ENCODE measurements around the gene BCR. TPM values are rescaled to one million over a fixed set of nuclear protein-coding genes. Genes with fewer than 3 reads are reported as not detected.

Gene BCR
- total and polyA plus RNA-seq, 2 of the 4 experiments (the other 2 are of a cell fraction) = 28.9 to 44.6 TPM

DNA sequence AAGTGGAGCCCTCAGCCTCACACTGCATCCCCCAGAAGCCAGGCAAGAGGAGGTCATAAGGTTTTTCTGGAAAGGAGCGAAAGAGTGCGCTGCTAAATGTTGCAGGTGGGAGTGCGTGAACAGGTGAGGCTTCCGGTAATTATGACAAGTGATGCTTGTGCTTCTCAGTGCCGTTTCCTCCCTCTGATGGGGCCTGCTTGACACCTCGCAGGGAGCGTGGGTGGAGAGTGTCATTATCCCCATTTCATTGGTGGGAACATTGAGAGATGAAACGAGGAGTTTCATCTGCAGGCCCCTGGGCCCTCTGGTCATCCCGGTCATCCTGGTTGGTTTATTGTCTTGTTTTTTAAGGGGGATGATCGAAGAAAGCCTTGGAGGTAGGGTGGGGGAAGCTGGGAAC, 57.5 kb downstream of the BCR start:
- H2AFZ ChIP-seq (replicated peaks; ENCODE audit: low read length, poor library complexity) = no peak overlapping the region
- H3K27ac ChIP-seq (ENCODE audit: insufficient read depth, low read length) = no peak overlapping the region
- H4K8ac ChIP-seq (ENCODE audit: low read depth in 2 of 2, low read length in 2 of 2) = no peak overlapping the region
- no peak overlapping the region for H3K4me2 ChIP-seq (ENCODE audit: low read depth, low read length)
- H3K79me1 ChIP-seq (ENCODE audit: low read depth in 1 of 2, low read length in 2 of 2) = peaks cover 37 to 87% of the 10 kb centered on the region in 2 experiments
- H3K56ac ChIP-seq (ENCODE audit: extremely low read depth, insufficient read depth, low read length) = no peak overlapping the region
- DNase-seq (no peak), ATAC-seq (ENCODE audit: low read depth) (no peak)
- H2BK15ac ChIP-seq (ENCODE audit: low read depth, low read length) = no peak overlapping the region
- H3K4ac ChIP-seq (ENCODE audit: low read depth, low read length) = no peak overlapping the region
- dilution Hi-C loops (cut with HindIII; ENCODE audit: low sequenced_read_pairs, unreplicated experiment) (no loop called here), intact Hi-C loops (cut with micrococcal nuclease) (no loop called here), in situ Hi-C loops (cut with MboI; ENCODE audit: low sequenced_read_pairs) (no loop called here)
- peaks cover 21% of the 10 kb centered on the region for H3K4me1 ChIP-seq (ENCODE audit: control insufficient read depth, insufficient read depth, low read length)
- no peaks in the 10 kb centered on the region for H3K27me3 ChIP-seq (ENCODE audit: control insufficient read depth, insufficient read depth, low read length)
- no peak overlapping the region for H2AK5ac ChIP-seq (ENCODE audit: low read depth, low read length)
- no peak overlapping the region for H3K23ac ChIP-seq (ENCODE audit: low read depth, low read length)
- no peak overlapping the region for H4K91ac ChIP-seq (ENCODE audit: insufficient read depth, low read depth, low read length)
- H3K9me3 ChIP-seq (ENCODE audit: control insufficient read depth, insufficient read depth, low read length) = no peaks in the 10 kb centered on the region
- no peak overlapping the region for H2BK20ac ChIP-seq (ENCODE audit: low read depth, low read length)
- H2BK5ac ChIP-seq (ENCODE audit: low read depth, low read length, poor library complexity, severe bottlenecking) = no peak overlapping the region
- H3K9ac ChIP-seq (ENCODE audit: low read depth, low read length) = no peak overlapping the region
- H4K20me1 ChIP-seq (ENCODE audit: insufficient read depth, low read length) = peaks cover 76% of the 10 kb centered on the region
- H3K36me3 ChIP-seq (ENCODE audit: control insufficient read depth, insufficient read depth, low read length) = no peaks in the 10 kb centered on the region
- no peak overlapping the region for H4K5ac ChIP-seq (ENCODE audit: low read depth, low read length)
- no peak for TF ChIP-seq MXI1 (IDR thresholded peaks at IDR 0.05; ENCODE audit: borderline replicate concordance, low read depth, low read length)
- no peak for TF ChIP-seq RCOR1 (IDR thresholded peaks at IDR 0.05; ENCODE audit: insufficient replicate concordance, low read length)
- TF ChIP-seq, protein P1, sequence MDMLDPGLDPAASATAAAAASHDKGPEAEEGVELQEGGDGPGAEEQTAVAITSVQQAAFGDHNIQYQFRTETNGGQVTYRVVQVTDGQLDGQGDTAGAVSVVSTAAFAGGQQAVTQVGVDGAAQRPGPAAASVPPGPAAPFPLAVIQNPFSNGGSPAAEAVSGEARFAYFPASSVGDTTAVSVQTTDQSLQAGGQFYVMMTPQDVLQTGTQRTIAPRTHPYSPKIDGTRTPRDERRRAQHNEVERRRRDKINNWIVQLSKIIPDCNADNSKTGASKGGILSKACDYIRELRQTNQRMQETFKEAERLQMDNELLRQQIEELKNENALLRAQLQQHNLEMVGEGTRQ (IDR thresholded peaks at IDR 0.05; ENCODE audit: low read depth, low read length) = no peak
- no peak for TF ChIP-seq CHD1 (IDR thresholded peaks at IDR 0.05; ENCODE audit: low read depth, low read length)
- TF ChIP-seq, protein P2, sequence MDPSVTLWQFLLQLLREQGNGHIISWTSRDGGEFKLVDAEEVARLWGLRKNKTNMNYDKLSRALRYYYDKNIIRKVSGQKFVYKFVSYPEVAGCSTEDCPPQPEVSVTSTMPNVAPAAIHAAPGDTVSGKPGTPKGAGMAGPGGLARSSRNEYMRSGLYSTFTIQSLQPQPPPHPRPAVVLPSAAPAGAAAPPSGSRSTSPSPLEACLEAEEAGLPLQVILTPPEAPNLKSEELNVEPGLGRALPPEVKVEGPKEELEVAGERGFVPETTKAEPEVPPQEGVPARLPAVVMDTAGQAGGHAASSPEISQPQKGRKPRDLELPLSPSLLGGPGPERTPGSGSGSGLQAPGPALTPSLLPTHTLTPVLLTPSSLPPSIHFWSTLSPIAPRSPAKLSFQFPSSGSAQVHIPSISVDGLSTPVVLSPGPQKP (IDR thresholded peaks at IDR 0.05; ENCODE audit: borderline replicate concordance, low read depth, low read length) = no peak
- TF ChIP-seq RFX5 (IDR thresholded peaks at IDR 0.05; ENCODE audit: low read depth, low read length) = no peak
- TF ChIP-seq, protein P3, sequence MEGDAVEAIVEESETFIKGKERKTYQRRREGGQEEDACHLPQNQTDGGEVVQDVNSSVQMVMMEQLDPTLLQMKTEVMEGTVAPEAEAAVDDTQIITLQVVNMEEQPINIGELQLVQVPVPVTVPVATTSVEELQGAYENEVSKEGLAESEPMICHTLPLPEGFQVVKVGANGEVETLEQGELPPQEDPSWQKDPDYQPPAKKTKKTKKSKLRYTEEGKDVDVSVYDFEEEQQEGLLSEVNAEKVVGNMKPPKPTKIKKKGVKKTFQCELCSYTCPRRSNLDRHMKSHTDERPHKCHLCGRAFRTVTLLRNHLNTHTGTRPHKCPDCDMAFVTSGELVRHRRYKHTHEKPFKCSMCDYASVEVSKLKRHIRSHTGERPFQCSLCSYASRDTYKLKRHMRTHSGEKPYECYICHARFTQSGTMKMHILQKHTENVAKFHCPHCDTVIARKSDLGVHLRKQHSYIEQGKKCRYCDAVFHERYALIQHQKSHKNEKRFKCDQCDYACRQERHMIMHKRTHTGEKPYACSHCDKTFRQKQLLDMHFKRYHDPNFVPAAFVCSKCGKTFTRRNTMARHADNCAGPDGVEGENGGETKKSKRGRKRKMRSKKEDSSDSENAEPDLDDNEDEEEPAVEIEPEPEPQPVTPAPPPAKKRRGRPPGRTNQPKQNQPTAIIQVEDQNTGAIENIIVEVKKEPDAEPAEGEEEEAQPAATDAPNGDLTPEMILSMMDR (conservative IDR thresholded peaks at IDR 0.05; ENCODE audit: low read depth, low read length) = no peak
- no peak for TF ChIP-seq POLR2A (IDR thresholded peaks at IDR 0.05; ENCODE audit: low read depth, low read length)
- no peak for TF ChIP-seq RAD21 (IDR thresholded peaks at IDR 0.05; ENCODE audit: low read length)
- TF ChIP-seq FOS (IDR thresholded peaks at IDR 0.05; ENCODE audit: low read depth, low read length) = no peak
- H3K18ac ChIP-seq (ENCODE audit: low read depth, low read length) = no peak overlapping the region
- no TSS peak for BruUV-seq (replicated peaks)
- peaks cover 26% of the 10 kb centered on the region for H3K9me1 ChIP-seq (ENCODE audit: insufficient read depth, low read length)
- CTCF ChIA-PET = no interaction called here
- no peak overlapping the region for H2BK120ac ChIP-seq (ENCODE audit: low read depth, low read length)
- H2AK9ac ChIP-seq (replicated peaks; ENCODE audit: low read depth, low read length, poor library complexity) = no peak overlapping the region
- WGBS, 2 experiments (ENCODE audit: extremely low coverage in 2 of 2, insufficient read length in 1 of 2) = 80% methylated on average over 1 of the region's 10 CpGs; no CpG with 5 or more reads in 1 of the 2 experiments
- no peak overlapping the region for H3K4me3 ChIP-seq (ENCODE audit: insufficient read depth, low read depth, low read length)
- POLR2A ChIA-PET (ENCODE audit: unreplicated experiment) = no interaction called here
- H3K14ac ChIP-seq (replicated peaks; ENCODE audit: low read depth, low read length) = no peak overlapping the region

Data from IMR-90 (cell line).